Nephron progenitor cell (in vitro differentiated cells): ENCODE data around the gene POLR1A.

ENCODE experiments used
- DNase-seq: peaks from one replicate; pipeline ENCODE4 v3.0.0; 2021
- H3K27ac Mint-ChIP-seq: 2 replicates; pipeline ENCODE4 v1.8.0; 2021; ENCODE audit warnings: mild to moderate bottlenecking, moderate library complexity, mixed read lengths
- H3K27me3 Mint-ChIP-seq: 2 replicates; pipeline ENCODE4 v1.8.0; 2021; ENCODE audit warnings: mild to moderate bottlenecking, low read depth, mixed read lengths; ENCODE audit not compliant: poor library complexity
- H3K36me3 Mint-ChIP-seq: 2 replicates; pipeline ENCODE4 v1.8.0; 2021; ENCODE audit warnings: low read depth, mixed read lengths
- H3K4me1 Mint-ChIP-seq: 2 replicates; pipeline ENCODE4 v1.8.0; 2021; ENCODE audit warnings: mixed read lengths
- H3K4me3 Mint-ChIP-seq: 2 replicates; pipeline ENCODE4 v1.8.0; 2021; ENCODE audit warnings: mild to moderate bottlenecking, moderate library complexity, mixed read lengths
- H3K9me3 Mint-ChIP-seq: 2 replicates; pipeline ENCODE4 v1.8.0; 2021; ENCODE audit warnings: mild to moderate bottlenecking, moderate library complexity, mixed read lengths
- CTCF ChIP-seq: fragments of 200-600 bp; sonication (generic); IDR thresholded peaks from 2 replicates; pipeline ENCODE4 v1.5.0; 2021; ENCODE audit warnings: antibody characterized with exemption

Gene POLR1A

GRCh38 chr2:86017901-86018896, 87.5 kb downstream of the POLR1A start:
- H3K4me3 Mint-ChIP-seq, result no peak overlapping the region
- H3K27me3 Mint-ChIP-seq, result no peaks in the 10 kb centered on the region
- no peak for DNase-seq
- H3K27ac Mint-ChIP-seq, result no peak overlapping the region
- H3K9me3 Mint-ChIP-seq, result peaks cover 25% of the 10 kb centered on the region
- H3K36me3 Mint-ChIP-seq, result peaks cover 18% of the 10 kb centered on the region
- peaks cover 18% of the 10 kb centered on the region for H3K4me1 Mint-ChIP-seq
- TF ChIP-seq CTCF, result no peak

GRCh38 chr2:86016581-86016980, 89.1 kb downstream of the POLR1A start:
- Mint-ChIP-seq H3K36me3 (peaks cover 16% of the 10 kb centered on the region), H3K9me3 (peaks cover 32% of the 10 kb centered on the region), H3K4me3 (no peak overlapping the region), H3K27me3 (no peaks in the 10 kb centered on the region), H3K4me1 (peaks cover 24% of the 10 kb centered on the region), H3K27ac (no peak overlapping the region)
- DNase-seq, result no peak
- TF ChIP-seq CTCF, result no peak

- DNase-seq, result no peak
- H3K36me3 Mint-ChIP-seq, result peaks cover 13% of the 10 kb centered on the region
- H3K4me1 Mint-ChIP-seq, result peaks cover 22% of the 10 kb centered on the region
- no peak for TF ChIP-seq CTCF
- no peaks in the 10 kb centered on the region for H3K27me3 Mint-ChIP-seq
- peaks cover 32% of the 10 kb centered on the region for H3K9me3 Mint-ChIP-seq
- H3K4me3 Mint-ChIP-seq, result no peak overlapping the region
- no peak overlapping the region for H3K27ac Mint-ChIP-seq
These were observed 90.0 kb downstream of the POLR1A start for GRCh38 chr2:86015699-86016098.

- Mint-ChIP-seq H3K9me3 (peaks cover 32% of the 10 kb centered on the region), H3K4me1 (peaks cover 21% of the 10 kb centered on the region), H3K27me3 (no peaks in the 10 kb centered on the region), H3K36me3 (peaks cover 13% of the 10 kb centered on the region), H3K4me3 (no peak overlapping the region), H3K27ac (no peak overlapping the region)
- no peak for TF ChIP-seq CTCF
- no peak for DNase-seq
These were observed 90.7 kb downstream of the POLR1A start for GRCh38 chr2:86015006-86015405.

- H3K27me3 Mint-ChIP-seq, result no peaks in the 10 kb centered on the region
- no peak for TF ChIP-seq CTCF
- H3K9me3 Mint-ChIP-seq, result peaks cover 32% of the 10 kb centered on the region
- no peak overlapping the region for H3K4me3 Mint-ChIP-seq
- peaks cover 21% of the 10 kb centered on the region for H3K4me1 Mint-ChIP-seq
- no peak for DNase-seq
- no peak overlapping the region for H3K27ac Mint-ChIP-seq
- peaks cover 13% of the 10 kb centered on the region for H3K36me3 Mint-ChIP-seq
These were observed 91.2 kb downstream of the POLR1A start for GRCh38 chr2:86014493-86014892.
